Measurements from ENCODE around the gene CIDEA.

GRCh38 chr18:12247946-12248345, 6.2 kb upstream of the CIDEA start:
- TF ChIP-seq, protein P1, sequence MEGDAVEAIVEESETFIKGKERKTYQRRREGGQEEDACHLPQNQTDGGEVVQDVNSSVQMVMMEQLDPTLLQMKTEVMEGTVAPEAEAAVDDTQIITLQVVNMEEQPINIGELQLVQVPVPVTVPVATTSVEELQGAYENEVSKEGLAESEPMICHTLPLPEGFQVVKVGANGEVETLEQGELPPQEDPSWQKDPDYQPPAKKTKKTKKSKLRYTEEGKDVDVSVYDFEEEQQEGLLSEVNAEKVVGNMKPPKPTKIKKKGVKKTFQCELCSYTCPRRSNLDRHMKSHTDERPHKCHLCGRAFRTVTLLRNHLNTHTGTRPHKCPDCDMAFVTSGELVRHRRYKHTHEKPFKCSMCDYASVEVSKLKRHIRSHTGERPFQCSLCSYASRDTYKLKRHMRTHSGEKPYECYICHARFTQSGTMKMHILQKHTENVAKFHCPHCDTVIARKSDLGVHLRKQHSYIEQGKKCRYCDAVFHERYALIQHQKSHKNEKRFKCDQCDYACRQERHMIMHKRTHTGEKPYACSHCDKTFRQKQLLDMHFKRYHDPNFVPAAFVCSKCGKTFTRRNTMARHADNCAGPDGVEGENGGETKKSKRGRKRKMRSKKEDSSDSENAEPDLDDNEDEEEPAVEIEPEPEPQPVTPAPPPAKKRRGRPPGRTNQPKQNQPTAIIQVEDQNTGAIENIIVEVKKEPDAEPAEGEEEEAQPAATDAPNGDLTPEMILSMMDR (IDR thresholded peaks at IDR 0.05), result no peak
- TF ChIP-seq POLR2A (IDR thresholded peaks at IDR 0.05), result no peak

Measured in uterus (tissue), 2 donors.